ENCODE data around the gene ITPRIPL2.

The ITPRIPL2 gene

GRCh38 chr16:19093631-19094541 lies 19.9 kb upstream of the ITPRIPL2 start:
- Histone ChIP-seq H3K4me1 (ENCODE audit: control insufficient read depth, insufficient read depth, low read length, unreplicated experiment) (peaks cover 10% of the 10 kb centered on the region), H3K27ac (ENCODE audit: low read depth, low read length) (no peak overlapping the region), H3K27me3 (ENCODE audit: insufficient read depth, low read length) (no peaks in the 10 kb centered on the region), H3K79me2 (ENCODE audit: control insufficient read depth, insufficient read depth, low read length, unreplicated experiment) (no peaks in the 10 kb centered on the region), H3K4me3 (ENCODE audit: low read depth, low read length) (no peak overlapping the region), H2AFZ (ENCODE audit: low read length, unreplicated experiment) (no peak overlapping the region), H3K36me3 (ENCODE audit: insufficient read depth, low read length) (peaks cover 3% of the 10 kb centered on the region; the same call in 1 of the 2 replicates)

- H3K27me3 ChIP-seq (ENCODE audit: insufficient read depth, low read length), result no peaks in the 10 kb centered on the region
- peaks cover 3% of the 10 kb centered on the region; the same call in 1 of the 2 replicates for H3K36me3 ChIP-seq (ENCODE audit: insufficient read depth, low read length)
- no peak overlapping the region for H3K4me3 ChIP-seq (ENCODE audit: low read depth, low read length)
- H3K4me1 ChIP-seq (ENCODE audit: control insufficient read depth, insufficient read depth, low read length, unreplicated experiment), result peaks cover 10% of the 10 kb centered on the region
- H3K79me2 ChIP-seq (ENCODE audit: control insufficient read depth, insufficient read depth, low read length, unreplicated experiment), result no peaks in the 10 kb centered on the region
- no peak overlapping the region for H3K27ac ChIP-seq (ENCODE audit: low read depth, low read length)
- no peak overlapping the region for H2AFZ ChIP-seq (ENCODE audit: low read length, unreplicated experiment)
Measured at GRCh38 chr16:19094542-19095365, 19.0 kb upstream of the ITPRIPL2 start.

GRCh38 chr16:19095654-19096053 lies 18.1 kb upstream of the ITPRIPL2 start:
- no peak overlapping the region for H2AFZ ChIP-seq (ENCODE audit: low read length, unreplicated experiment)
- H3K27me3 ChIP-seq (ENCODE audit: insufficient read depth, low read length), result no peaks in the 10 kb centered on the region
- H3K79me2 ChIP-seq (ENCODE audit: control insufficient read depth, insufficient read depth, low read length, unreplicated experiment), result no peaks in the 10 kb centered on the region
- peaks cover 3% of the 10 kb centered on the region; the same call in 1 of the 2 replicates for H3K36me3 ChIP-seq (ENCODE audit: insufficient read depth, low read length)
- no peak overlapping the region for H3K27ac ChIP-seq (ENCODE audit: low read depth, low read length)
- no peak overlapping the region for H3K4me3 ChIP-seq (ENCODE audit: low read depth, low read length)
- peaks cover 10% of the 10 kb centered on the region for H3K4me1 ChIP-seq (ENCODE audit: control insufficient read depth, insufficient read depth, low read length, unreplicated experiment)

- Histone ChIP-seq H3K36me3 (ENCODE audit: insufficient read depth, low read length) (peaks cover 3% of the 10 kb centered on the region; the same call in 1 of the 2 replicates), H3K27me3 (ENCODE audit: insufficient read depth, low read length) (no peaks in the 10 kb centered on the region), H3K4me3 (ENCODE audit: low read depth, low read length) (no peak overlapping the region), H3K4me1 (ENCODE audit: control insufficient read depth, insufficient read depth, low read length, unreplicated experiment) (no peaks in the 10 kb centered on the region), H2AFZ (ENCODE audit: low read length, unreplicated experiment) (no peak overlapping the region), H3K79me2 (ENCODE audit: control insufficient read depth, insufficient read depth, low read length, unreplicated experiment) (no peaks in the 10 kb centered on the region), H3K27ac (ENCODE audit: low read depth, low read length) (no peak overlapping the region)
Measured at GRCh38 chr16:19098173-19098572, 15.6 kb upstream of the ITPRIPL2 start.

GRCh38 chr16:19102187-19102872 lies 11.4 kb upstream of the ITPRIPL2 start:
- no peak overlapping the region for H3K27ac ChIP-seq (ENCODE audit: low read depth, low read length)
- H3K4me3 ChIP-seq (ENCODE audit: low read depth, low read length), result no peak overlapping the region
- H2AFZ ChIP-seq (ENCODE audit: low read length, unreplicated experiment), result no peak overlapping the region
- no peaks in the 10 kb centered on the region for H3K79me2 ChIP-seq (ENCODE audit: control insufficient read depth, insufficient read depth, low read length, unreplicated experiment)
- peaks cover 5% of the 10 kb centered on the region for H3K4me1 ChIP-seq (ENCODE audit: control insufficient read depth, insufficient read depth, low read length, unreplicated experiment)
- H3K27me3 ChIP-seq (ENCODE audit: insufficient read depth, low read length), result no peaks in the 10 kb centered on the region
- H3K36me3 ChIP-seq (ENCODE audit: insufficient read depth, low read length), result peaks cover 3% of the 10 kb centered on the region; the same call in 1 of the 2 replicates

GRCh38 chr16:19104607-19105006 lies 9.2 kb upstream of the ITPRIPL2 start:
- Histone ChIP-seq H3K27ac (ENCODE audit: low read depth, low read length) (no peak overlapping the region), H2AFZ (ENCODE audit: low read length, unreplicated experiment) (no peak overlapping the region)

GRCh38 chr16:19105131-19105530 lies 8.6 kb upstream of the ITPRIPL2 start:
- Histone ChIP-seq H3K79me2 (ENCODE audit: control insufficient read depth, insufficient read depth, low read length, unreplicated experiment) (no peaks in the 10 kb centered on the region), H3K36me3 (ENCODE audit: insufficient read depth, low read length) (no peaks in the 10 kb centered on the region), H3K27ac (ENCODE audit: low read depth, low read length) (no peak overlapping the region), H2AFZ (ENCODE audit: low read length, unreplicated experiment) (no peak overlapping the region), H3K27me3 (ENCODE audit: insufficient read depth, low read length) (no peaks in the 10 kb centered on the region), H3K4me3 (ENCODE audit: low read depth, low read length) (no peak overlapping the region), H3K4me1 (ENCODE audit: control insufficient read depth, insufficient read depth, low read length, unreplicated experiment) (peaks cover 12% of the 10 kb centered on the region)

More at GRCh38 chr16:19104607-19105006, 9.2 kb upstream of the ITPRIPL2 start:
- Histone ChIP-seq H3K4me1 (ENCODE audit: control insufficient read depth, insufficient read depth, low read length, unreplicated experiment) (peaks cover 12% of the 10 kb centered on the region), H3K27me3 (ENCODE audit: insufficient read depth, low read length) (no peaks in the 10 kb centered on the region), H3K36me3 (ENCODE audit: insufficient read depth, low read length) (no peaks in the 10 kb centered on the region), H3K79me2 (ENCODE audit: control insufficient read depth, insufficient read depth, low read length, unreplicated experiment) (no peaks in the 10 kb centered on the region), H3K4me3 (ENCODE audit: low read depth, low read length) (no peak overlapping the region)

GRCh38 chr16:19105891-19106624 lies 7.7 kb upstream of the ITPRIPL2 start:
- no peaks in the 10 kb centered on the region for H3K36me3 ChIP-seq (ENCODE audit: insufficient read depth, low read length)
- H3K4me3 ChIP-seq (ENCODE audit: low read depth, low read length), result no peak overlapping the region
- H3K27me3 ChIP-seq (ENCODE audit: insufficient read depth, low read length), result no peaks in the 10 kb centered on the region
- H3K4me1 ChIP-seq (ENCODE audit: control insufficient read depth, insufficient read depth, low read length, unreplicated experiment), result peaks cover 12% of the 10 kb centered on the region
- no peaks in the 10 kb centered on the region for H3K79me2 ChIP-seq (ENCODE audit: control insufficient read depth, insufficient read depth, low read length, unreplicated experiment)
- H2AFZ ChIP-seq (ENCODE audit: low read length, unreplicated experiment), result no peak overlapping the region
- no peak overlapping the region for H3K27ac ChIP-seq (ENCODE audit: low read depth, low read length)

- peaks cover 12% of the 10 kb centered on the region for H3K4me1 ChIP-seq (ENCODE audit: control insufficient read depth, insufficient read depth, low read length, unreplicated experiment)
- H3K27ac ChIP-seq (ENCODE audit: low read depth, low read length), result no peak overlapping the region
Measured at GRCh38 chr16:19106625-19107020, 7.1 kb upstream of the ITPRIPL2 start.

More at GRCh38 chr16:19106625-19107020, 7.1 kb upstream of the ITPRIPL2 start:
- Histone ChIP-seq H3K79me2 (ENCODE audit: control insufficient read depth, insufficient read depth, low read length, unreplicated experiment) (no peaks in the 10 kb centered on the region), H3K36me3 (ENCODE audit: insufficient read depth, low read length) (no peaks in the 10 kb centered on the region), H2AFZ (ENCODE audit: low read length, unreplicated experiment) (no peak overlapping the region), H3K27me3 (ENCODE audit: insufficient read depth, low read length) (no peaks in the 10 kb centered on the region), H3K4me3 (ENCODE audit: low read depth, low read length) (no peak overlapping the region)
